ENCODE measurements around the gene TMA7B.
"Not testable (repeated sequence)": the region's sequence is repeated elsewhere in the genome, so short reads cannot be mapped to it uniquely, and the experiment has no call there.

The TMA7B gene

GRCh38 chr22:39933741-39934140 lies 26.5 kb upstream of the TMA7B start:
- no peak for DNase-seq

GRCh38 chr22:39935116-39935515 lies 25.1 kb upstream of the TMA7B start:
- DNase-seq = no peak

GRCh38 chr22:39935612-39936011 lies 24.6 kb upstream of the TMA7B start:
- no peak for DNase-seq

GRCh38 chr22:39936523-39937145 lies 23.6 kb upstream of the TMA7B start:
- no peak for DNase-seq

- DNase-seq = no peak
These were observed 22.3 kb upstream of the TMA7B start for GRCh38 chr22:39937906-39938305.

GRCh38 chr22:39938509-39939111 lies 21.6 kb upstream of the TMA7B start:
- DNase-seq = no peak

- DNase-seq = no peak
These were observed 20.4 kb upstream of the TMA7B start for GRCh38 chr22:39939830-39940229.

GRCh38 chr22:39940757-39941305 lies 19.4 kb upstream of the TMA7B start:
- DNase-seq = no peak

- DNase-seq = peak; percentile 25 to 38
These were observed 18.6 kb upstream of the TMA7B start for GRCh38 chr22:39941601-39942000.

GRCh38 chr22:39942439-39943230 lies 17.6 kb upstream of the TMA7B start:
- DNase-seq = no peak

- peak in 1 of 2 experiments; percentile 18 for DNase-seq
These were observed 16.9 kb upstream of the TMA7B start for GRCh38 chr22:39943337-39943736.

- no peak for DNase-seq
These were observed 16.0 kb upstream of the TMA7B start for GRCh38 chr22:39943953-39944872.

- no peak for DNase-seq
These were observed 14.1 kb upstream of the TMA7B start for GRCh38 chr22:39946126-39946502.

GRCh38 chr22:39946503-39947219 lies 13.5 kb upstream of the TMA7B start:
- DNase-seq = no peak

GRCh38 chr22:39947220-39948216 lies 12.7 kb upstream of the TMA7B start:
- no peak for DNase-seq

GRCh38 chr22:39949964-39950737 lies 10.0 kb upstream of the TMA7B start:
- no peak for DNase-seq

GRCh38 chr22:39951603-39952293 lies 8.4 kb upstream of the TMA7B start:
- DNase-seq = not testable (repeated sequence)

- DNase-seq = no peak
These were observed 7.8 kb upstream of the TMA7B start for GRCh38 chr22:39952347-39952746.

- DNase-seq = no peak
These were observed 7.1 kb upstream of the TMA7B start for GRCh38 chr22:39953101-39953500.
